Endothelial cell (in vitro differentiated cells): Measurements from ENCODE around the gene C12orf75. TPM values are rescaled to one million over a fixed set of nuclear protein-coding genes. Genes with fewer than 3 reads are reported as not detected.
A peak's percentile ranks its signal among the peaks of the same experiment; 100 is the strongest.

Source experiments
- DNase-seq: peaks from one replicate; pipeline ENCODE4 v3.0.0; 2021; ENCODE audit warnings: low spot score
- H3K27ac Mint-ChIP-seq: one replicate; pipeline ENCODE4 v1.8.0; 2021; ENCODE audit warnings: mixed read lengths, inconsistent platforms; ENCODE audit not compliant: unreplicated experiment
- H3K27me3 Mint-ChIP-seq: one replicate; pipeline ENCODE4 v1.8.0; 2021; ENCODE audit warnings: mild to moderate bottlenecking, moderate library complexity, mixed read lengths, inconsistent platforms; ENCODE audit not compliant: unreplicated experiment
- H3K36me3 Mint-ChIP-seq: one replicate; pipeline ENCODE4 v1.8.0; 2021; ENCODE audit warnings: mild to moderate bottlenecking, low read depth, mixed read lengths, inconsistent platforms; ENCODE audit not compliant: unreplicated experiment
- H3K4me1 Mint-ChIP-seq: one replicate; pipeline ENCODE4 v1.8.0; 2021; ENCODE audit warnings: mild to moderate bottlenecking, mixed read lengths, inconsistent platforms; ENCODE audit not compliant: unreplicated experiment
- H3K4me3 Mint-ChIP-seq: one replicate; pipeline ENCODE4 v1.8.0; 2021; ENCODE audit warnings: mild to moderate bottlenecking, mixed read lengths, inconsistent platforms; ENCODE audit not compliant: unreplicated experiment
- H3K9me3 Mint-ChIP-seq: one replicate; pipeline ENCODE4 v1.8.0; 2021; ENCODE audit warnings: mixed read lengths, inconsistent platforms; ENCODE audit not compliant: unreplicated experiment
- total RNA-seq: library from RNA; stranded (reverse); fragmentation: NEBNext Ultra II Directional; extraction: Animal tissue kit (Norgen Biotek cat#: 25700); gene quantifications from one replicate; pipeline ENCODE4 v1.2.1, GENCODE V29; 2021; ENCODE audit not compliant: unreplicated experiment
- TF ChIP-seq, protein P1 (sequence below): fragments of 200-600 bp; sonication (generic); IDR thresholded peaks from one replicate; pipeline ENCODE4 v1.5.0; 2021; ENCODE audit warnings: antibody characterized with exemption; ENCODE audit not compliant: unreplicated experiment

C12orf75 gene
- total RNA-seq, 1 donor from 2014 or later: 24.0 TPM

DNA sequence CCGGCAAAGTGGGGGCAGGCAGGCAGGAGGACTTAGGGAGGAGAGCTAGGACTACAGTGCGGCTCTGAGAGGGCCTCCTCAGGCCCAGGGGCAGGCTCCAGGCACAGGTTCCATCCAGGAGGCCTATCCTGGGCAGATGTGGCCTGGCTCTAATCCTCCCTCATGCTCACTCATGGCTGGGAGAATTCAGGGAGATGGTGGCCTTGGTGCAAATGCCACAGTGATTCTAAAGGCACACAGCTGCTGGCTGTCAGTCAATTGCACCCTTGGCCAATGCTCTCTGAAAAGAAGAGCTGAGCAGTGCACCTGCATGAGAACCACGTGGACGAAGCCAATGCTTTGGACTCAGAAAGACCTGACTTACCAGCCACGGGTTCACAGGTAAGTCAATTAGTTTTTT, 89.6 kb downstream of the C12orf75 start:
- no peaks in the 10 kb centered on the region for H3K4me1 Mint-ChIP-seq
- no peak for DNase-seq
- peaks cover 3% of the 10 kb centered on the region for H3K27me3 Mint-ChIP-seq
- no peaks in the 10 kb centered on the region for H3K9me3 Mint-ChIP-seq
- H3K36me3 Mint-ChIP-seq: no peaks in the 10 kb centered on the region
- no peak overlapping the region for H3K27ac Mint-ChIP-seq
- no peak overlapping the region for H3K4me3 Mint-ChIP-seq
- TF ChIP-seq, protein P1, sequence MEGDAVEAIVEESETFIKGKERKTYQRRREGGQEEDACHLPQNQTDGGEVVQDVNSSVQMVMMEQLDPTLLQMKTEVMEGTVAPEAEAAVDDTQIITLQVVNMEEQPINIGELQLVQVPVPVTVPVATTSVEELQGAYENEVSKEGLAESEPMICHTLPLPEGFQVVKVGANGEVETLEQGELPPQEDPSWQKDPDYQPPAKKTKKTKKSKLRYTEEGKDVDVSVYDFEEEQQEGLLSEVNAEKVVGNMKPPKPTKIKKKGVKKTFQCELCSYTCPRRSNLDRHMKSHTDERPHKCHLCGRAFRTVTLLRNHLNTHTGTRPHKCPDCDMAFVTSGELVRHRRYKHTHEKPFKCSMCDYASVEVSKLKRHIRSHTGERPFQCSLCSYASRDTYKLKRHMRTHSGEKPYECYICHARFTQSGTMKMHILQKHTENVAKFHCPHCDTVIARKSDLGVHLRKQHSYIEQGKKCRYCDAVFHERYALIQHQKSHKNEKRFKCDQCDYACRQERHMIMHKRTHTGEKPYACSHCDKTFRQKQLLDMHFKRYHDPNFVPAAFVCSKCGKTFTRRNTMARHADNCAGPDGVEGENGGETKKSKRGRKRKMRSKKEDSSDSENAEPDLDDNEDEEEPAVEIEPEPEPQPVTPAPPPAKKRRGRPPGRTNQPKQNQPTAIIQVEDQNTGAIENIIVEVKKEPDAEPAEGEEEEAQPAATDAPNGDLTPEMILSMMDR: no peak

DNA sequence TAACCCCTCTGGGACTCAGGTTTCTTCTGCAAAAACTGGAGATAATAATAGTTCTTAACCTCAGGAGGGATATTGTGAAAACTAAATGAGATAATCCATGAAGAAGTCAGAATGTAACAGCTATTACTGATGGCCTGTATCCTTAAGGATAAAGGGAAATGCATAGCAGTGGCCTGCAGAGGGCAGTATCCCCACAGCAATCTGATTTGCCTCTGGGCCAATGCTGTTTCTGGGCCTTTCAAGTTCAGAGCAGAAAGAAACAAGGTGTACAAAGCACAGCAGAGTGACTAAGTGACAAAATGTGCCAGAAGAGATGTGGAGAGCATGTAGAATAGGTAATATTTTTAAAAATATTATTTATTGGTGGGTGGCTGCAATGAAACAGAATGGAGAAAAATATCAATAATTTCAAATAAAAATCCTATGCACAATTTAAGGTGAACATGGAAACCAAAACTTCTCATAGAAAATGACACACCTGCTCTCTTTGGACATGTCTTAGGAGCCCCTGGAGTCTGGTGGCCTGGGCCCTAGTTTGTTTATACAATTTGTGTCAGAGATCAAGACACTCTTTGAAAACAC, 90.3 kb downstream of the C12orf75 start:
- Mint-ChIP-seq H3K27ac (no peak overlapping the region), H3K4me3 (no peak overlapping the region), H3K9me3 (no peaks in the 10 kb centered on the region), H3K4me1 (no peaks in the 10 kb centered on the region), H3K36me3 (no peaks in the 10 kb centered on the region), H3K27me3 (peaks cover 3% of the 10 kb centered on the region)
- TF ChIP-seq, protein P1: peak; percentile 84
- peak; percentile 73 for DNase-seq

Other genes starting within 250 kb of the C12orf75 start
- gene ALDH1L2, start 246.2 kb upstream of the C12orf75 start, total RNA-seq: 1.4 TPM
- gene WASHC4, start 223.0 kb upstream of the C12orf75 start, total RNA-seq: 90.8 TPM
- 44.7 TPM for gene APPL2, start 94.5 kb upstream of the C12orf75 start, total RNA-seq